Omental fat pad (tissue), 4 donors: ENCODE results near the gene MYCBP. TPM values are rescaled to one million over a fixed set of nuclear protein-coding genes. Genes with fewer than 3 reads are reported as not detected.

ENCODE experiments used
- ATAC-seq: fragments of 150-250 bp; one replicate; pipeline ENCODE4 v1.9.1; 2016; ENCODE audit warnings: mild to moderate bottlenecking, moderate library complexity; ENCODE audit not compliant: low FRiP score
- DNase-seq: peaks from one replicate; pipeline ENCODE4 v3.0.0-alpha.2; 2019; ENCODE audit warnings: low spot score
- CTCF ChIP-seq, 3 donors: fragments of 450-650 bp; IDR thresholded peaks; one replicate each; pipeline ENCODE4 v1.5.1; 2016 to 2017; ENCODE audit warnings: antibody characterized with exemption in 3 of 3, mild to moderate bottlenecking in 3 of 3, moderate library complexity in 2 of 3
- total RNA-seq, 4 donors: library from RNA; depleted of rRNA; stranded (reverse); fragments of >200 nt; gene quantifications; one replicate each; pipeline ENCODE4 v1.1.0, GENCODE V29; 2016

Gene MYCBP
- total RNA-seq, 4 donors from 2014 or later: 5.8 to 17.0 (median 9.3) TPM

GRCh38 chr1:38908821-38909220, 35.7 kb upstream of the MYCBP start:
- no peak for TF ChIP-seq CTCF (IDR thresholded peaks at IDR 0.05)
- DNase-seq (no peak), ATAC-seq (no peak)

DNA sequence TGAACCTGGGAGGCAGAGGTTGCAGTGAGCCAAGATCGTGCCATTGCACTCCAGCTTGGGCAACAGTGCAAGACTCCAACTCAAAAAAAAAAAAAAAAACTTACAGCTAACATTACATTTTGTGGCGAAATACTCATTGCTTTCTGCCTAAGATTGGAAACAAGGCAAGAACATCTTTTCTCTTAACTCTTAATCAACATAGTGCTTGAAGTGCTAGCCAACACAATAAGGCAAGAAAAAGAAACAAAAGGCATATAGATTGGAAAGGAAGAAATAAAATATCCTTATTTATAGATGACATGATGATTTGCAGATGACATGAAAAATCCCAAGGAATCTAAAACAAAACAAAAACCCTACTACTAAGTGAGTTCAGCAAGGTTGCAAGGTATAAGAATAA, 32.8 kb upstream of the MYCBP start:
- ATAC-seq: no peak
- no peak for DNase-seq
- TF ChIP-seq CTCF (IDR thresholded peaks at IDR 0.05): no peak

- no peak for DNase-seq
- no peak for ATAC-seq
- no peak for TF ChIP-seq CTCF (IDR thresholded peaks at IDR 0.05)
Observed at GRCh38 chr1:38899560-38899959, 26.4 kb upstream of the MYCBP start.

DNA sequence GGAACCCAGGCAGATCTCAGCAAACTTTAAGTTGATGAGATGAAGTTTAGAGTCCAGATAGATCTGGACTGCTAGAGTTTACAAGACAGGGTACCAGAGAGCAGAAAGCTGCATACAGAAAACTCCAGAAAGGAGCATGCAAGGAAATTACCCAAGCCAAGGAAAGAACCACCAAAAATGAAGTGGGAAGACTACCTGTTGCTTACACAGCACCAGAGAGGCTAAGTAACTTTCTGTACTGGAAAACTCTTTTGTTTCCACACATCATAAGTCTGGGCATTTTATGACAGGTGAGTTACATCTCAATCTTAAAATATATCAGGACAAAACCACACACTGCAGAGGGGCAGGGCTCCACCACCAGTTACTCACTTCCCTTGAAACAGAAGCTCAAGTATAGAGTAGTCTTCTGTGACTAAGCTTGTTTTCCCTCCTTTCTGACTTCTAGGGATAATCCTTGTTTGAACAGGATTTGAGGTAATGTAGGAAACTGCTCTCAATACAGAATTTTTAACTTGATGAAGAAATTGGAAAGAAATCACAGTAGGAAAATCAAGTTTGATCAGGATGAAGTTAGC, 25.6 kb upstream of the MYCBP start:
- no peak for ATAC-seq
- no peak for TF ChIP-seq CTCF (IDR thresholded peaks at IDR 0.05)
- no peak for DNase-seq

- ATAC-seq (no peak), DNase-seq (no peak)
- TF ChIP-seq CTCF (IDR thresholded peaks at IDR 0.05): no peak
Observed at GRCh38 chr1:38896169-38896568, 23.0 kb upstream of the MYCBP start.

GRCh38 chr1:38892976-38893375, 19.8 kb upstream of the MYCBP start:
- TF ChIP-seq CTCF (IDR thresholded peaks at IDR 0.05): no peak
- DNase-seq (no peak), ATAC-seq (no peak)

DNA sequence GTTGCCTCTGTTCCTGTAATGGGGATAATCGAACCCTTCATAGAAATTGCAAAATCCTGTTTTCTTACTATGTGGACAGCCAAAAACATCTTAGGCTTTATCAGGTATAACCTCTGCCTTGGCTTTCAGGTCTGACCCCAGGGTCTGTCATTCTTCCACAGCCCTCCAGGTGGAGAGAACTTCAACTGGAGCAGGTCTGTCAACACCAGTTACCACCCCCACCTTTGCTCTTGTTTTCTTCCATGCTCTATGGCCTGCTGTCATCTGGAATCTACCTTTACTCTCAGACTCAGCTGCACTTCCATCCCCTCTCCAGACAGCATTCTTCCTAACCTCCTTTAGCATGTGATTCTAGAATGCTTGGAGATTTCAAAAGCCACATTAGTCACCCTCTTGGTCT, 18.6 kb upstream of the MYCBP start:
- DNase-seq: no peak
- no peak for TF ChIP-seq CTCF (IDR thresholded peaks at IDR 0.05)
- ATAC-seq: no peak
